ENCODE data around the gene GRID2. TPM values are rescaled to one million over a fixed set of nuclear protein-coding genes. Genes with fewer than 3 reads are reported as not detected.

Gene GRID2
- total RNA-seq, 3 donors from 2014 or later = 0.44 TPM; not detected in 2

GRCh38 chr4:93775551-93775950 is 1471.8 kb downstream of the GRID2 start:
- no peak overlapping the region for H3K4me3 ChIP-seq
- no peak for TF ChIP-seq CTCF (IDR thresholded peaks at IDR 0.05)
- DNase-seq = no peak
- intact Hi-C loops (cut with DNase I, micrococcal nuclease) = no loop called here
- no peak for ATAC-seq
- H3K9me3 ChIP-seq = no peaks in the 10 kb centered on the region
- H3K4me1 ChIP-seq (ENCODE audit: low read depth) = no peaks in the 10 kb centered on the region
- no peaks in the 10 kb centered on the region for H3K36me3 ChIP-seq (ENCODE audit: low read depth)

- TF ChIP-seq CTCF (IDR thresholded peaks at IDR 0.05) = no peak
- H3K9me3 ChIP-seq = no peaks in the 10 kb centered on the region
- ATAC-seq (no peak), DNase-seq (no peak)
- H3K4me1 ChIP-seq (ENCODE audit: low read depth) = no peaks in the 10 kb centered on the region
- no peaks in the 10 kb centered on the region for H3K36me3 ChIP-seq (ENCODE audit: low read depth)
- intact Hi-C loops (cut with DNase I, micrococcal nuclease) = no loop called here
- no peak overlapping the region for H3K4me3 ChIP-seq
These were observed 1472.8 kb downstream of the GRID2 start for GRCh38 chr4:93776386-93777080.

- no peak for ATAC-seq
- TF ChIP-seq CTCF (IDR thresholded peaks at IDR 0.05) = no peak
- Histone ChIP-seq H3K36me3 (ENCODE audit: low read depth) (no peaks in the 10 kb centered on the region), H3K4me3 (no peak overlapping the region), H3K9me3 (no peaks in the 10 kb centered on the region), H3K4me1 (ENCODE audit: low read depth) (no peaks in the 10 kb centered on the region)
- no peak for DNase-seq
- intact Hi-C loops (cut with DNase I, micrococcal nuclease) = no loop called here
These were observed 1473.3 kb downstream of the GRID2 start for GRCh38 chr4:93777081-93777460.

- no peak for TF ChIP-seq CTCF (IDR thresholded peaks at IDR 0.05)
- Histone ChIP-seq H3K4me1 (ENCODE audit: low read depth) (no peaks in the 10 kb centered on the region), H3K4me3 (no peak overlapping the region), H3K9me3 (no peaks in the 10 kb centered on the region), H3K36me3 (ENCODE audit: low read depth) (no peaks in the 10 kb centered on the region)
- intact Hi-C loops (cut with DNase I, micrococcal nuclease) = no loop called here
- DNase-seq (no peak), ATAC-seq (no peak)
These were observed 1475.5 kb downstream of the GRID2 start for GRCh38 chr4:93779228-93779627.

GRCh38 chr4:93780080-93780479 is 1476.3 kb downstream of the GRID2 start:
- Histone ChIP-seq H3K4me1 (ENCODE audit: low read depth) (no peaks in the 10 kb centered on the region), H3K36me3 (ENCODE audit: low read depth) (no peaks in the 10 kb centered on the region), H3K9me3 (no peaks in the 10 kb centered on the region), H3K4me3 (no peak overlapping the region)
- ATAC-seq (no peak), DNase-seq (no peak)
- no peak for TF ChIP-seq CTCF (IDR thresholded peaks at IDR 0.05)
- intact Hi-C loops (cut with DNase I, micrococcal nuclease) = loop anchor here in 1 of 2 donors (10.0 kb wide), 1 partner anchor 345 kb away; no protein-coding TSS in a partner anchor

Data from mucosa of descending colon (tissue), 3 donors.